ENCODE measurements around the gene PLPP6.

PLPP6 gene

DNA sequence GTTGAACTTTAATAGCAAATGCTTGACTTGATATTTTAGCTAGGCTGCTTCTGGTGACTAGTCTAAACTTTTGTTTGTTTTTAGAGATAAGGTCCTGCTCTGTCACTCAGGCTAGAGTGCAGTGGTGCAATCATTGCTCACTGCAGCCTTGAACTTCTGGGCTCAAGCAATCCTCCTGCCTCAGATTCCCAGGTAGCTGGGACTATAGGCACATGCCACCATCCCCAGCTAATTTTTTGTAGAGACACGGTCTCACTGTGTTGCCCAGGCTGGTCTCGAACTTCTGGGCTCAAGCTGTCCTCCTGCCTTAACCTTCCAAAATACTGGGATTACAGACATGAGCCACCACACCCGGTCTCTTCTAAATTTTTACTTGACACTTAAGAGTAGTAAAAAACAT lies 38.0 kb downstream of the PLPP6 start:
- no peak for DNase-seq (ENCODE audit: low read depth)

DNA sequence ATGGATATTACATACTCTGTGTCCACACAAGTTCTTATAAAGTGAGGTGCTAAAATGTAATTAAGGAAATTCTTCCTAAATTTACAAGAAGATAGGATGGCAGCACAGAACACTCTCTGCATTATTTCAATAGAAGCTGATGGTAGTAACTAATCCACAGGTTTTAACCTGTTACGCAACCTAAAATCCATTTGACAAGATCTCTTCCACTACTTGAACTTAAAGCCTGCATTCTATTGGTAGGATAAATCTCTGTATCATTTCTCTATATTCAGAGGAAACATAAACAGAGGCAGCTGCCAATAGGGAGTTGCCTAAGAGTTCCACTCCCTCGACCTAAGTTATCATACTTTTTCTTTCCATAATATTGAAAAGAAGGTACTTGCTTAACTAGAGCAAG lies 38.8 kb downstream of the PLPP6 start:
- no peak for DNase-seq (ENCODE audit: low read depth)

DNA sequence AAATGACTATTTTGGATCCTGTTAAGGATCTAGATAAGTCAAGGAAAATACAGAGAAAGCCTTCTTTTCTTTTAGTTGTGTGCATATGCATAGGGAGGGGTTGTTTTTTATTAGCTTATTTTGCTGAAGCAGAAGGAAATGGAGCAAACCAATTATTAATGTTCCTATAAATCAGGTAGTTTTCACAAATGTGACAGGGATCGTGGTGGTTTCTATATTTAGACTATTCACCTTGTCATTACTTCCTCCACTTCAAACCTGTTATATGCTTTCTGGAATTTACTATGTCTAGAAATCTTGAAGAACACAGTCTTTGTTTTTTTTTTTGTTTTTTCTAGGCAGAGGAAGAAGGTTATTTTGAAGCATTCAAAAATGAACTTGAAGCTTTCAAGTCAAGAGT lies 39.4 kb downstream of the PLPP6 start:
- no peak for DNase-seq (ENCODE audit: low read depth)

DNA sequence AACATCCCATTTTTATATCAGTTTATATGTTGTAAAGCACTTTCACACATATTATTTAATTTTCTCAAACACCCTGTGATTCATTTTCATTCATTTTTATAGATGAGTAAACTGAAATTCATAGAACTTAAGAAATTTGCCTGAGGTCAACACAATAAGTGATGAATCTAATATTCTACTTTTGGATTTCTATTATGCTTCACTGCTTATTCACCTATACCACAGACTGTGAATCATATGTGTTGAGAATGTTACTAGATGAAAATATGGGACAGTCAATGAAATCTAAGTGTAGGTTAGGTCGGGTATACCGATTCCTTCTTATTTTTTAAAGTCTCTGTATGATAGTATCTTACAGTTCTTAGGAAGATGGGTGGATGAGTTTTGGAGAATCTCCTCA lies 42.0 kb downstream of the PLPP6 start:
- DNase-seq (ENCODE audit: low read depth) = no peak

DNA sequence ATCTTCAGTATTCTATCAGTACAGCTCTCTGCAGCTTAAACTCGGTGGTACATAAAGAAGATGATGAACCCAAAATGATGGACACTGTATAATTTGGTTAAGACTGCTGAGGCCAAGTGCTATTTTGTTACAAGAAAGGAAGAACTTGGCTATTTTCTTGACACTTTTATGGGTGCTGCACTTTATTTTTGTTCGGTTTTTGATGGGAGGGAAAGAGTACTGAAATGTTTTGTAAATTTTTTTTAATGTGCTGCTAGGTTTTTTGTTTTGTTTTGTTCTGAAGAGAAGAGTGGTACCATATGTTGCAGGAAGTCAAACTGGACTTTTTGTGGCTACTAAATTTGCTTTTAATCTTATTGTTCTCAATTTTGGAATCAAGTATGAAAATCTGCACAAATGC lies 43.9 kb downstream of the PLPP6 start:
- DNase-seq (ENCODE audit: low read depth) = no peak

DNA sequence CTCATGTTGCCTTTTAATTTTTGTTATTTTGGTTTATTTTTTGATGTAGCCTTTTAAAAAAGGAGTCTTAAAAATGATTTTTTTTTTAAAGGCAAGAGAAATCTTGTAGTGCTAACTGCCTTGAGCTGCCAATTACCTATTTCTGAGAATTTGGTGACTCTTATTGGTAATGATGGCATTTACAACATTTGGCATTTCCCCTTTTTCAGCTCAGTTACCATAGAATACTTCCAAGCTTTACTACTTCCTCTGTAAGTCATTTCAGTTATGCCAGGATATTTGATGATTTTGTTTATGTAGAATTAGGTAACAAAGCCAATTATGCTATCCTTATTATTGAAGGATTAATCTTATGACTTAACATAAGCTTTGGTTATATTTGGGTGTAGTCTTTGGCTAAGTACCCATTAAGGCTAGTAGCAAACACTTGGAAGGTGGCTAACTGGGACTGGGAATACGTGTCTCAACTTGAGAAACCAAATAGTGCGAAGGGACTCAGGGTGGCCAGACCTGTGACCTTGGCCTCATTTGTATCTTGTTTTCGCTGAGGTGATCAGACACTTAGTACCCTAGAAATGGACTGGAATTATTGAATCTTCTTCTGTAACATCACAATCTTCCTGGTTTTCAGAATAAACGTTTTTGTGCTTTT lies 45.0 kb downstream of the PLPP6 start:
- DNase-seq (ENCODE audit: low read depth) = no peak

DNA sequence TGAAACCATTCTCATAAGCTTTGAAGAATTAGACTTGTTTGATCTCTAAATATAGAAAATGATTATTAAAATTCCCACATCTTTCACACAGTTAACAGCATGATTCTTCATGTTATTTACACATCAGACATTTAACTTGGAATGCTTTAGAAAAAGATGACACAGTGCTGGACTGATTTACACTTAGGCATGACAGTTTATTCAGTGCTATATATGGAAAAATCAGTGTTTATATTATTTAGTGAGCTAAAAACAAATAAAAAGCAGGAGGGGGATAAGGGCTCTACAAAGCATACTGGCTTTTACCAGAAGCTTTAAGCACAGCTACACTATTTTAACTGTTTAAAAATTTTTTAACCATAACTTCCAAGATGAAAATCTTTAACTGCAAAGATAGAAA lies 47.3 kb downstream of the PLPP6 start:
- DNase-seq (ENCODE audit: low read depth) = no peak

DNA sequence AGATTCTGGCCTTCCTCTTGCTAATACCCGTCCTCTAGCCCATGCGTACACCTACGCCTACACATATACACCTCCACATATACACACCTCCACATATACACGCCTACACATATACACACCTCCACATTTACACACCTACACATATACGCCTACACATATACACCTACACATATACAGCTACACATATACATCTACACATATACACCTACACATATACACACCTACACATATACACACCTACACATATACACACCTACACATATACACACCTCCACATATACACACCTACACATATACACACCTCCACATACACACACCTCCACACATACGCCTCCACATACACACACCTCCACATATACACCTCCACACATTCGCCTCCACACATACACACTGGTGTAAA lies 51.8 kb downstream of the PLPP6 start:
- peak; percentile 7 for DNase-seq (ENCODE audit: low read depth)

DNA sequence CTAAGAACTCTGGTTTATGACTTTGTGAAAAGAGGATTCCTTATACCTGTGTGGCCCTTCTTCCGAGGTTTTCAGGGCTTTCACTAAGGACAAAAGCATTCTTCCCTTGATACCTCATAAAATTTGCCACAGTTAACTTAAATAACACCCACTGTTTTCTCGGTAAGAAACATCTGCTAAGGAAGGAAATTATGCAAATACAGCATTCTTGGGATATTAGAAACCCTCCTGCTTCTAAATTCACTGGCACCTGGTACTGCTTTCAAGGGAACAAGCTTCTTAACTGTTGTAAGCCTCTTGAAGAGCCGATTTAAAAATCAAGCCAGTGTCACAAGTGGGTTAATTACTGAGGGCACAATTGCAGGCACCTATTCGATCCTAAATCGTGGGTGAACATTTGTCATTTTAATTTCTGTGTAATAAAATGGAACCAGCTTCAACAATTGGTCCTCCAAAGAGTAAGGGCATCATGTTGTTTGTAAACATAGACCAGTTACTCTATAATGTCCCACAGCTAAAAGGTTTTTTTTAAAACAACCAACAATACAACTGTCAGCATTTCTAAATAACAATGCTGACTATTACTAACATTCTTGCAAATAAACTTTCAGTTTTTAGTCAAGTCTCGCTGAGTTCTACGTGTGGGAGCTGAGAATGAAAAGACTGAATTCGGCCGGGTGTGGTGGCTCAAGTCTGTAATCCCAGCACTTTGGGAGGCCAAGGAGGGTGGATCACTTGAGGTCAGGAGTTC lies 52.3 kb downstream of the PLPP6 start:
- DNase-seq (ENCODE audit: low read depth) = no peak
